Left cardiac atrium (tissue), 4 donors: Measurements from ENCODE around the gene IRF5. TPM values are rescaled to one million over a fixed set of nuclear protein-coding genes. Genes with fewer than 3 reads are reported as not detected.

Experiments
- ATAC-seq, 2 donors: fragments of 200-7000 bp; cut with Tn5 transposase; one replicate each; pipeline ENCODE4 v1.9.1; 2020; ENCODE audit warnings: mild to moderate bottlenecking in 2 of 2, moderate library complexity in 2 of 2
- DNase-seq: peaks from one replicate; pipeline ENCODE4 v3.0.0-alpha.2; 2020
- intact Hi-C, 2 donors: fragments of 100-400 bp; cut with DNase I; formaldehyde crosslinking; loops; one replicate each; pipeline versions ENCODE4 v1.14.1 to v1.15.1; 2022 to 2023
- long read RNA-seq: library from polyadenylated mRNA; unstranded; transcript quantifications from one replicate; pipeline ENCODE4 v2.0.0, GENCODE V29; 2021
- total RNA-seq, 2 donors: library from RNA; stranded (reverse); fragmentation: NEBNext Ultra II Directional; extraction: Animal tissue kit (Norgen Biotek cat#: 25700); gene quantifications; one replicate each; pipeline ENCODE4 v1.2.1, GENCODE V29; 2021
- donor health status: DM: no; HTN: yes; CAD: no.
- donor health status: DM: no; HTN: yes; CAD: no; lungs with severe emphysema.
- donor health status: DM: yes; HTN: yes; CAD: no.
- donor health status: Dilated cardiomyopathy.

Gene IRF5
- total RNA-seq: 1 to 10 TPM; 4.6 to 5.6 TPM
- long read RNA-seq, partial matches to known transcripts: 2 of 3 reads
- long read RNA-seq, other reads (novel, unspliced or antisense): 1 of 3 reads

GRCh38 chr7:128937647-128938543 lies at the start of gene IRF5:
IRF5 (plus strand) TSS chr7:128937927; CDS start chr7:128942082, 4,155 bp downstream.
- peak; percentile 61 to 73 for ATAC-seq
- intact Hi-C loops: no loop called here

GRCh38 chr7:128888039-128888755 lies 49.5 kb upstream of the IRF5 start:
- DNase-seq (peak; percentile 13), ATAC-seq (no peak)
- intact Hi-C loops: loop anchor here (10.0 kb wide), 2 partner anchors 273 to 413 kb away; partner anchors contain the start of gene METTL2B (in 1 of the 2)

More at GRCh38 chr7:128937647-128938543, at the start of gene IRF5:
- DNase-seq: peak; percentile 50

- DNase-seq (no peak), ATAC-seq (no peak)
- intact Hi-C loops: loop anchor here (10.0 kb wide), 2 partner anchors 274 to 414 kb away; partner anchors contain the start of gene METTL2B (in 1 of the 2)
Observed at GRCh38 chr7:128888756-128889095, 49.0 kb upstream of the IRF5 start.

GRCh38 chr7:128889121-128889520 lies 48.6 kb upstream of the IRF5 start:
- intact Hi-C loops: loop anchor here (10.0 kb wide), 2 partner anchors 274 to 414 kb away; partner anchors contain the start of gene METTL2B (in 1 of the 2)
- ATAC-seq (no peak), DNase-seq (peak; percentile 17)

DNA sequence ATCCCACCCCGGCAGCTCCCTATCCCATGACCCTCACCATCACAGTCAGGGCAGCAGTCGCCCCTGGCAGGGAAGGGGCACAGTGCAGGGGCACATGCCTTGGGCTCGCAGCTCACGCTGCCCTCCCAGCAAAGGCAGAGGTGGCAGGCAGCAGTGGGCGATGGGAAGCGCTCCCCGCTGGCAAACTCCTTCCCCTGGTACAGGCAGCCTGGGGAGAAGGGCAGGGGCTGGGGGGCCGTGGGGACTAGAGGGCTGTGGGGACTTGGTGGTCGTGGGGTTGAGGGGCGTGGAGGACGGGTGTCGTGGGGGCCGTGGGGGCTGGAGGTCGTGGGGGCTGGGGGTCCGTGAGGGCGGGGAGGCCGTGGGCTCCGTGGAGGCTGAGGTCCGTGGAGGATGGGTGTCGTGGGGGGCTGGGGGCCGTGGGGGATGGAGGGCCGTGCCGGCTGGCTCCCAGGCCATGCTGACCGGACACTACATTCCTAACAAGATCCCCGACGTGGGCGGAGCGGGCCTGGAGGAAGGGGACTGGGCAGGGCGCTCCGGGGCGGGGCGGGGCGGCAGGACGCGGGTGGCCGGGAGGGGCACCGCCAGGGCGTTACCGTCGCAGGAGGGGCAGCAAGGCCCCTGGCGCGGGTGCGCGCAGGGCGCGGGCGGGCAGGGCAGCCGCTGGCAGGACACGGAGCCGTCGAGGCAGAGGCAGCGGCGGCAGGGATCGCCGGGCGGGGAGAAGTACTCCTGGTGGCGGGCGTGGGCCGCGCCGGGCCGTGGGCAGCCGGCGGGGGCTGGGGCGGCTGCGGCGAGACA lies 47.2 kb upstream of the IRF5 start:
- ATAC-seq: peak; percentile 20 to 41

DNA sequence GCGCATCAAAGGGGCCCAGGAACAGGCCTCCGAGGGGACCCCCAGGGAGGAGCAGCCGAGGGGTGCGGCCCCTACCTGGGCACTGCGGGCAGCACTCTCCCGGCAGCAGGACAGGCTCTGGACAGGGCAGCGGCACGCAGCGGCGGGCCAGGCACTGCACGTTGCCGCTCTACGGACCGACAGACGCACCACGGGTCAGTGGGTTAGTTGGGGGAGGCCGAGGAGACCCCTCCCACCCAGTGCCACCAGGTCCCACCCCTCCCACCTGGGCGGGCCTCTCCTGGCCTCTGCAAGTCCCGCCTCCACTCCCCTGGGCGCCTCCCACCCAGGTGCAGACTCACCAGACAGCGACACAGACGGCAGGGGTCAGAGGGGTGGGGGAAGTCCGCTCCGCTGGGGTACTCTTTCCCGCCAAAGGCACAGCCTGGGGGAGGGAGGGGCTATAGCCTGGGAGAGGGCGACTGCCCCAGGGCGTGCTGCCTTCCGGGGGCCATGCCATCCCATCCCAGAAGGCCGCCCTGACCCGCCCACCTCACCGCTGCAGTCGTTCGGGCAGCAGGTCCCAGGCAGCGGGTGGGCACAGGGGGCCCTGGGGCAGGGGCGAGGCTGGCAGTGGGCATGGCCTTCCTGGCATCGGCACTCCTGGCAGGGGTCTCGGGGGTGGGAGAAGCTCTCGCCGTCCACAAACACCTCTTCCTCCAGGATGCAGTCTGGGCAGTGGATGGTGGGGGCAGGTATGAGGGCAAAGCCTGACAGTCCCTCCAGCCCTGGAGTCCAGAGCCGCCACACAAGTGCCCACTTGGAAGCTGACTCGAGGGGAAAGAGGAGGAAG lies 46.4 kb upstream of the IRF5 start:
- intact Hi-C loops: no loop called here
- peak; percentile 21 for DNase-seq
- ATAC-seq: peak; percentile 5 to 7

More for the DNA sequence above, 47.2 kb upstream of the IRF5 start:
- DNase-seq: peak; percentile 60
- intact Hi-C loops: no loop called here

- DNase-seq (peak; percentile 6), ATAC-seq (no peak)
Observed at GRCh38 chr7:128891942-128892269, 45.8 kb upstream of the IRF5 start.

DNA sequence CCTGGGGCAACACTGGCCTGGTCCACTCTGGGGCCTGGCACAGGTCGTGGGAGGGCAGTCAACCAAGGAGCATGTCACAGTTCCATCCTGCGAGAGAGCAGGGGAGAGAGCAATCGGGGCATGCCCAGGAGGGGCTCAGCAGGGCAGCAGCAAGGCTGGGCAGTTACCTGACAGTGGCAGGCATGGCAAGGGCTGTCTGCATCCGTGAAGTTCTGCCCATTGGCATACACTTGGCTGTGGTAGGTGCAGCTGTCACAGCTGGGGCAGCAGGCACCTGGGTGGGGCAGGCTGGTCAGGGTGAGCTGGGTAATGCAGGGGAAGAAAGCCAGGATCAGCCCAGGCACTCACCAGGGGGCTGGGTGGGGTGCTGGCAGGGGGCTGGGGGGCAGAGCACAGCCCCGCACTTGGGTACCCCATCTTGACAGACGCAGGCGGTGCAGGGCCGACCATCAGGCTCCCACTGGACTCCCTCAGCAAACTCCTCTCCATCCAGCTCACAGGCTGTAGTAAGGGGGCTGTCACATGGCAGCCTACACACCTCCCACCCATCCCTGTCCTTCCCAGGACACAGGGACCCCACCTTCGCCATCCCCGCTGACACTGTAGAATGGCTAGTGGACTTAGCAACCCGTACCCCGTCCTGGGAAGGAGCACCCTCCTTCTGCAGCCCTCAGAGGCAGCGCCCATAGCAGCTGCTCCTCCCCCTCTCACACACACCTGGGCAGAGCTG lies 45.0 kb upstream of the IRF5 start:
- intact Hi-C loops: no loop called here
- DNase-seq (peak; percentile 11), ATAC-seq (no peak)

More at GRCh38 chr7:128891942-128892269, 45.8 kb upstream of the IRF5 start:
- intact Hi-C loops: no loop called here

DNA sequence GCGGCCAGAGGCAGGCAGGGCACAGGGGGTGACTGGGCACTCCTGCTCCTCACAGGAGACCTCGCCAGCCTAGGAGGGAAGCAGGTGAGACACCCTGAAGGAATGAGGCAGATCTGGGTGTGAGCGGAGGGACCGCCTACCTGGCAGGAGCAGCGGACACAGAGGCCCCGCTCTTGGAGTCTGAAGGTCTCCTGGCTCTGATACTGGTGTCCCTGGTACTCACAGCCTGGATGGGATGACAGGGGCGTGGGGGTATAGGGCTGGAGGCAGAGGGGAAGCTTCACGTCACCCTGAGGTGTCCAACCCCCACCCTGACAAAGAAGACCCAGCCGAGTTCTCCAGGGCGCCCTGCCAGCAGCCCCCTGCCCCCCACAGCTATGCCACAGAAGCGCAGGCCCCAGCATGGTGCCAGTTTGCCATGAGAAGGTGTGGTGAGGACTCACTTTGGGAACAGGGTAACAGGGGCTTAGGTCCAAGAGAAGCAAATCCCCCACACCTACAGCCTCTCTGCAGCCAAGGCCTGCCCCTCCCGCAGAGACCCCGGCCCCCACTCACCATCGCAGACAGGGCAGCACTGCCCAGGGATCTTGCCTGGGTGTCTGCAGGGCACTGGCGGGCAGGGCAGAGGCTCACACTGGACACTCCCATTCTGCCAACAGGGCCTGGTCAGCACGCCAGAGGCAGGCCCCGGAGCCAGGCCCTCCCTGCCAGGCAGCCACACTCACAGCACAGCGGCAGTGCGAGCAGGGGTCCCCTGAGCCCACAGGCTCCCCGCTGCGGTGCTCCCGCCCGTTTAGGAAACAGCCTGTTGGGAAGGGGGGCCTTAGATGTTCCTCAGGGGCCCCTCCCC lies 44.3 kb upstream of the IRF5 start:
- DNase-seq (peak; percentile 18), ATAC-seq (no peak)
- intact Hi-C loops: no loop called here

- intact Hi-C loops: no loop called here
- peak; percentile 13 for DNase-seq
- no peak for ATAC-seq
Observed at GRCh38 chr7:128894101-128894440, 43.7 kb upstream of the IRF5 start.

DNA sequence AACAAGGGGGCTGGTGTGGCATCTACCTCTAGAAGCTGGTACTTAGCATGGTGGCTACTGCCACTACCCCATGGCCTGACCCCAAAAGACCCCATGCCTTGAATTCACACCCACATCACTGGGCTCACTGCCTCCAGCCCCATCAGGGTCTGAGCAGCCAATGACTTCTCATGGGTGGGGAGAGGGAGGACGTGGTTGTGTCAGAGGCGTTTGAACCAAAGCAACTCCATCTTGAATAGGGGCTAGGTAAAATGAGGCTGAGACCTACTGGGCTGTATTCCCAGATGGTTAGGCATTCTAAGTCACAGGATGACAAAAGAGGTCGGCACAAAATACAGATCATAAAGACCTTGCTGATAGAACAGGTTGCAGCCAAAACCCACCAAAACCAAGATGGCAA lies 42.4 kb upstream of the IRF5 start:
- no peak for ATAC-seq
- peak; percentile 3 for DNase-seq
- intact Hi-C loops: no loop called here

GRCh38 chr7:128899392-128899791 lies 38.3 kb upstream of the IRF5 start:
- ATAC-seq (no peak), DNase-seq (no peak)
- intact Hi-C loops: no loop called here

- DNase-seq (no peak), ATAC-seq (no peak)
- intact Hi-C loops: loop anchor here in 1 of 2 donors (5.0 kb wide), 1 partner anchor 192 kb away; no protein-coding TSS in a partner anchor
Observed at GRCh38 chr7:128900237-128900636, 37.5 kb upstream of the IRF5 start.

GRCh38 chr7:128902761-128903585 lies 34.8 kb upstream of the IRF5 start:
- intact Hi-C loops: loop anchor here in 1 of 2 donors (5.0 kb wide), 1 partner anchor 189 kb away; no protein-coding TSS in a partner anchor
- DNase-seq: peak; percentile 12
- peak in 1 of 2 donors; percentile 9 for ATAC-seq

DNA sequence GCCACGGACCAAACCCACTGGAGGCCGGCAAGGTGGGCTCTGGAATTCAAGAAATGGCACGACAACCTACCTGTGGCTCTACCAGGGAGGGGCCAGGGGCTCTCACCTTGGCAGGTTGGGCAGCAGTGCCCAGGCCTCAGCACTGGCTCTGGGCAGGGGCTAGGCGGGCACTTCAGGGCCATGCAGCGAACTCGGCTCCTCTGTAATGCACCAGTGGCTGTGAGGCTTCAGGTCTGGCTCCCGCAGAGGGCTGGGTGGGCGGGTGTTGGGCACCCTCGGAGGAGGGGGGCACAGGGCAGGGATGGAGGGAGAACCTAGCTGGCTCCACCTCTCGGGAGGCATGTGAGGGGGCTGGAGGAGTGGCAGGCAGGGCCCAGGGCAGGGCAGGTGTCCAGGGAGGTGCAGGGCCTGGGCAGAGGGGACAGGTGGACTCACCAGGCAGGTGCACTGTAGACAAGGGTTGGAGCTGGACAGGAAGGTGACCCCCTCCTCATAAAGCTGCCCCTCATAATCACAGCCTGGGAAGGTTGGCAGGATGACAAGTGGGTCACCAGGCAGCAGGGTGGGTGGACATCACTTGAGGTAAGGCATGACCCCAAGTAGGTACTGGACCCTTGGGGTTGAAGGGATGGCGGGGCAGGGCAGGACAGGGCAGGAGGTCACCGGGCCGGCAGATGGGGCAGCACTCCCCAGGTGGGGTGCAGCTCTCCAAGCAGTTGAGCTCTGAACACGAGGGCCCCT lies 33.9 kb upstream of the IRF5 start:
- intact Hi-C loops: loop anchor here (1.0 to 5.0 kb wide), 2 partner anchors 188 to 189 kb away; no protein-coding TSS in a partner anchor
- DNase-seq (peak; percentile 16), ATAC-seq (peak in 1 of 2 donors; percentile 11)
